Upper lobe of left lung (tissue), 4 donors: ENCODE results near the gene PHKB.

Source experiments
- CTCF ChIP-seq, 6 experiments: fragments of 450-650 bp in 4 of 6; fragments of 200-600 bp in 2 of 6; sonication (generic) in 2 of 6; IDR thresholded peaks; one replicate each; pipeline ENCODE4 v1.5.1; 2016 to 2019; ENCODE audit warnings: antibody characterized with exemption in 6 of 6
- POLR2A ChIP-seq, 4 donors: fragments of 450-650 bp; IDR thresholded peaks; one replicate each; pipeline ENCODE4 v1.5.1; 2016 to 2017; ENCODE audit warnings: antibody characterized with exemption in 4 of 4, mild to moderate bottlenecking in 2 of 4

DNA sequence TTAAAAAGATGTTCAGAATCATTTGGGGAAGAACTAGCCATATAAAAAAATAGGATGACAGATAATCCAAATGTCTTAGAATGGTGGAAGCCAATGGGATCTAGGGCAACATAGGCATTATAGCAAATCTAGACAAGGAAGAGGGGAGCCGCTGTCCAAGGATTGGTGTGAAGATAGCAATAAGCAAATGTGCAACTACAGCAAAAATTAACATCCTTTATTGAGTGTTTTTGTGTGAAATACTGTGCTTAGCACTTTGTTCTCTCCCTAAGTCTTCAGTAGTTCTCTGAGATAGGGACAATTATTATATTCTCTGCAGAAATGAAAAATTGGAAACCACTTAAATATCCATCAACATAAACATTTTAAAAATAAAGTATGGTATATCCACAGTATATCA lies 177.0 kb downstream of the PHKB start:
- TF ChIP-seq POLR2A (IDR thresholded peaks at IDR 0.05), result no peak
- no peak for TF ChIP-seq CTCF (IDR thresholded peaks at IDR 0.05)
